K562 (cell line): ENCODE measurements around the gene PLG.

Experiments
- ARNT ChIP-seq, 2 experiments: fragments of 450-650 bp; IDR thresholded peaks; 2 replicates each; pipeline ENCODE4 v1.6.1; 2016; ENCODE audit warnings: mild to moderate bottlenecking in 1 of 2
- CTCF ChIP-seq, 3 experiments: IDR thresholded peaks in 2 of 3; conservative IDR thresholded peaks in 1 of 3; 2 replicates each; pipeline ENCODE4 v1.5.1; 2011 to 2012; ENCODE audit warnings: low read length in 3 of 3, mild to moderate bottlenecking in 3 of 3, control low read depth in 2 of 3, improper control_type of control experiment in 1 of 3, inconsistent platforms in 1 of 3, low read depth in 1 of 3, mixed read lengths in 1 of 3, moderate library complexity in 1 of 3; ENCODE audit not compliant: insufficient read depth in 2 of 3
- E2F6 ChIP-seq, 2 experiments: IDR thresholded peaks; 2 replicates each; pipeline ENCODE4 v1.6.1; 2011; ENCODE audit warnings: borderline replicate concordance in 1 of 2, control low read depth in 1 of 2, low read depth in 1 of 2, low read length in 1 of 2, mild to moderate bottlenecking in 1 of 2, mixed read lengths in 1 of 2, moderate library complexity in 1 of 2; ENCODE audit not compliant: insufficient read depth in 1 of 2, insufficient read length in 1 of 2, poor library complexity in 1 of 2, severe bottlenecking in 1 of 2; ENCODE audit errors: extremely low read depth in 1 of 2
- HNRNPH1 ChIP-seq: fragments of 200-400 bp; formaldehyde crosslinking; optimal IDR thresholded peaks from 2 replicates; pipeline ENCODE3; 2017; ENCODE audit warnings: low read depth, mild to moderate bottlenecking, low read length, moderate library complexity
- MAZ ChIP-seq, 2 experiments: fragments of 450-650 bp in 1 of 2; sonication (generic) in 1 of 2; formaldehyde crosslinking; IDR thresholded peaks in 1 of 2; conservative IDR thresholded peaks in 1 of 2; 2 replicates each; pipeline versions ENCODE4 v1.4.0 to v1.5.0; 2020; ENCODE audit warnings: mild to moderate bottlenecking in 1 of 2, missing genetic modification reagents in 1 of 2
- MGA ChIP-seq: fragments of 450-650 bp; IDR thresholded peaks from 2 replicates; pipeline ENCODE4 v1.6.1; 2016; ENCODE audit warnings: mild to moderate bottlenecking, moderate library complexity
- NR2C2 ChIP-seq, 2 experiments: fragments of 200-800 bp in 1 of 2; sonication (Bioruptor generic) in 1 of 2; sonication (generic) in 1 of 2; formaldehyde crosslinking in 1 of 2; IDR thresholded peaks; 2 replicates each; pipeline versions ENCODE4 v1.6.1 to v1.8.0; 2016 to 2022; ENCODE audit warnings: mild to moderate bottlenecking in 1 of 2, missing compliant biosample characterization in 1 of 2, missing genetic modification characterization in 1 of 2, missing genetic modification reagents in 1 of 2
- RBM14 ChIP-seq: fragments of 200-400 bp; formaldehyde crosslinking; IDR thresholded peaks from 2 replicates; pipeline ENCODE4 v1.6.1; 2018; ENCODE audit warnings: low read depth, mild to moderate bottlenecking, low read length, moderate library complexity, borderline replicate concordance; ENCODE audit not compliant: insufficient read depth
- TEAD4 ChIP-seq, 2 experiments: sonication (generic) in 1 of 2; formaldehyde crosslinking in 1 of 2; IDR thresholded peaks; 2 replicates each; pipeline versions ENCODE4 v1.6.1 to v1.8.0; 2012 to 2022; ENCODE audit warnings: borderline replicate concordance in 1 of 2, inconsistent platforms in 1 of 2, low read length in 1 of 2, mild to moderate bottlenecking in 1 of 2, missing genetic modification reagents in 1 of 2
- ZNF232 ChIP-seq: sonication (generic); formaldehyde crosslinking; IDR thresholded peaks from 2 replicates; pipeline ENCODE4 v1.8.0; 2022; ENCODE audit warnings: mild to moderate bottlenecking, missing genetic modification reagents
- ZNF274 ChIP-seq: IDR thresholded peaks from 2 replicates; pipeline ENCODE4 v1.6.1; 2011; ENCODE audit warnings: low read depth, mild to moderate bottlenecking, low read length, moderate library complexity, borderline replicate concordance
- ZNF507 ChIP-seq: conservative IDR thresholded peaks from 2 replicates; pipeline ENCODE4 v1.6.1; 2017; ENCODE audit warnings: missing genetic modification characterization, missing compliant biosample characterization

- no peak for TF ChIP-seq ZNF274
- no peak for TF ChIP-seq CTCF (IDR thresholded peaks at IDR 0.05 in 2 of 3, conservative IDR thresholded peaks at IDR 0.05 in 1 of 3; ENCODE audit: insufficient read depth in 2 of 3, low read depth in 1 of 3, low read length in 3 of 3)
- no peak for TF ChIP-seq ZNF507
- TF ChIP-seq MAZ (CRISPR knock-in tag; conservative IDR thresholded peaks at IDR 0.05 in 1 of 2, IDR thresholded peaks at IDR 0.05 in 1 of 2), result no peak
- TF ChIP-seq RBM14, result no peak
- TF ChIP-seq ARNT (IDR thresholded peaks at IDR 0.05), result no peak
- no peak for TF ChIP-seq TEAD4 (IDR thresholded peaks at IDR 0.05; ENCODE audit: low read length)
- no peak for TF ChIP-seq TEAD4 (CRISPR knock-in tag; IDR thresholded peaks at IDR 0.05; ENCODE audit: borderline replicate concordance)
- TF ChIP-seq ZNF232 (CRISPR knock-in tag), result no peak
- TF ChIP-seq MGA, result no peak
- no peak for TF ChIP-seq NR2C2 (CRISPR knock-in tag; IDR thresholded peaks at IDR 0.05)
- no peak; the same call in 1 of the 2 replicates for TF ChIP-seq NR2C2 (tag; IDR thresholded peaks at IDR 0.05)
- no peak for TF ChIP-seq E2F6 (IDR thresholded peaks at IDR 0.05; ENCODE audit: borderline replicate concordance in 1 of 2, extremely low read depth in 1 of 2, insufficient read depth in 1 of 2, insufficient read length in 1 of 2, low read depth in 1 of 2, low read length in 1 of 2, poor library complexity in 1 of 2, severe bottlenecking in 1 of 2)
- TF ChIP-seq HNRNPH1, result no peak
These were observed 10.4 kb upstream of the PLG start for GRCh38 chr6:160691617-160692016.
